ENCODE results near the gene ROBO2. TPM values are rescaled to one million over a fixed set of nuclear protein-coding genes. Genes with fewer than 3 reads are reported as not detected.

The ROBO2 gene
- total RNA-seq, 4 donors from 2014 or later, result 0.16 to 4.0 (median 1.3) TPM

DNA sequence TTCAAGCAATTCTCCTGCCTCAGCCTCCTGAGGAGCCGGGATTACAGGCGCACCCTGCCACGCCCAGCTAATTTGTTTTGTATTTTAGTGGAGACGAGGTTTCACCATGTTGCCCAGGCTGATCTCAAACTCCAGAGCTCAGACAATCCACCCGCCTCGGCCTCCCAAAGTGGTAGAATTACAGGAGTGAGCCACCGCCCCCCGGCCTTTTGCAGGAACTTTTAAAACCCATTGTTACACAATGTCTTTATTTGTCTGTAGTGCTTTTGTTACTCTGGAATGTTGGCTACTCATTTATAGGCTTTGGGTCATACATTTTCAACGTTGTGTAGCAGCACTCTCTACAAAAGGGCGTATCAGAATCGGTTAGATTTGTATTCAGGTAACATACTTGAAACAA lies 499.1 kb downstream of the ROBO2 start:
- TF ChIP-seq, protein P1, sequence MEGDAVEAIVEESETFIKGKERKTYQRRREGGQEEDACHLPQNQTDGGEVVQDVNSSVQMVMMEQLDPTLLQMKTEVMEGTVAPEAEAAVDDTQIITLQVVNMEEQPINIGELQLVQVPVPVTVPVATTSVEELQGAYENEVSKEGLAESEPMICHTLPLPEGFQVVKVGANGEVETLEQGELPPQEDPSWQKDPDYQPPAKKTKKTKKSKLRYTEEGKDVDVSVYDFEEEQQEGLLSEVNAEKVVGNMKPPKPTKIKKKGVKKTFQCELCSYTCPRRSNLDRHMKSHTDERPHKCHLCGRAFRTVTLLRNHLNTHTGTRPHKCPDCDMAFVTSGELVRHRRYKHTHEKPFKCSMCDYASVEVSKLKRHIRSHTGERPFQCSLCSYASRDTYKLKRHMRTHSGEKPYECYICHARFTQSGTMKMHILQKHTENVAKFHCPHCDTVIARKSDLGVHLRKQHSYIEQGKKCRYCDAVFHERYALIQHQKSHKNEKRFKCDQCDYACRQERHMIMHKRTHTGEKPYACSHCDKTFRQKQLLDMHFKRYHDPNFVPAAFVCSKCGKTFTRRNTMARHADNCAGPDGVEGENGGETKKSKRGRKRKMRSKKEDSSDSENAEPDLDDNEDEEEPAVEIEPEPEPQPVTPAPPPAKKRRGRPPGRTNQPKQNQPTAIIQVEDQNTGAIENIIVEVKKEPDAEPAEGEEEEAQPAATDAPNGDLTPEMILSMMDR (IDR thresholded peaks at IDR 0.05; ENCODE audit: low read depth), result no peak

DNA sequence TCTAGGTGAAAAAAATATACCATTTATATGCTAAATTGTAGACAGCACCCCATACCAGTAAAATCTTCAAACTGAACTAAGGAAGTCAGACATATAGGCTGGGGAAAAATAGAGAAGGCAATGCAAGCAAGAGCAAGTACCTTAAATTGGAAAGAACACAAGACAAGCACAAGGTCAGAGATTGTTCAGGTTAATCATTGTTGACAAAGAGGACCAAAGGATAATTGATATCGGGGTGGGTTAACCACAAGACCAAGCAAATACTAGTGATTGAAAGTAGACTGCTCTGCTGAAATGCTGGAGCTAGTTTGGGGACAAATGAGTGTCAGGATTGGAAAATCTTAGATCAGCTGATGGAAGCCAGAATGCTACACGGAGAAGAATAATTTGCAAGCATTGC lies 499.8 kb downstream of the ROBO2 start:
- TF ChIP-seq, protein P1 (IDR thresholded peaks at IDR 0.05; ENCODE audit: low read depth), result no peak

DNA sequence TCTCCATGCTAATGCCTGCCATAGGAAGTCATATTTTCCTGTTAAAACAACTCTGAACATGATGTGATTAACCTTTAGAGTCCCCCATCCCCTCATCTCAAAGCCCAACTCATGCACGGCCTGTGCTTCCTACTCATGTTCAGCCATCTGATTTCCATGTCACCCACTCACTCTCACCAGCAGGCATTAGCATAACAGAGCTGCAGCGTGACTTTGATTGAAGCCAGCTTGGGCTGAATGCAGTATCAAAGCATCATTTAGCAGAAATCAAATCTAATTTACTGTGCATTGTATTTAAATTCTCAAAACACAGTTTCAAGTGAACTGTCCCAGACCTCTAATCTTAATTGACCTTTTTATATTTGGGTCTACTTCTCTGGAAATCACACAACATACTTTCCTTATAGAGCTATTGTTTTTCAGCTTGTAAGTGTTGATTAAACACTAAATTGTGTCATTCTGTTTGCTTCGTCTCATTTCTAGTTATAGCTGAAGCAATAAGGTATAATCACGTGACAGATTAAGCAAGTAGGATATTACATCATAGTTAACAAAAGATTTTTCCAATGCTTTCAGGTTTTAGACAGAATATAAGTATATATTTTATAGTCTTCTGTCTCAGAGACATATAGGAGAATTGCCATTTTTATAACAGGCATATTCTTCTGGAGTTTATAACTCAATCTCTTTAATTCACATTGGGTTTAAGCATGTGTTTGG lies 501.5 kb downstream of the ROBO2 start:
- TF ChIP-seq, protein P1 (IDR thresholded peaks at IDR 0.05; ENCODE audit: low read depth), result no peak

DNA sequence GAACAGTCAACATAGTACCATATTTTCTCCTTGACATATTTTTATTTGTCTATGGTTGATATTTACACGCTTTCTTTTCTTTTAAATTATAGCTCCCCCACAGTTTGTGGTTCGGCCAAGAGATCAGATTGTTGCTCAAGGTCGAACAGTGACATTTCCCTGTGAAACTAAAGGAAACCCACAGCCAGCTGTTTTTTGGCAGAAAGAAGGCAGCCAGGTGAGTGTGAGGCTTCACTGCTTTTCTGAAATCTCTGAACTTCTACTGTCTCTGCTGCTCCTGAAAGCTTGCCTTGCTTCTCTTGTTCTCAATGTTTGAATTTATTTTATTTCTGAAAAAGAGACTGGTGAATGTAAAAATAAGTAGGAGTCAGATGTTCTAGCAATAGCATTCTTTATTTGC lies 506.3 kb downstream of the ROBO2 start:
- TF ChIP-seq, protein P1 (IDR thresholded peaks at IDR 0.05; ENCODE audit: low read depth), result no peak

DNA sequence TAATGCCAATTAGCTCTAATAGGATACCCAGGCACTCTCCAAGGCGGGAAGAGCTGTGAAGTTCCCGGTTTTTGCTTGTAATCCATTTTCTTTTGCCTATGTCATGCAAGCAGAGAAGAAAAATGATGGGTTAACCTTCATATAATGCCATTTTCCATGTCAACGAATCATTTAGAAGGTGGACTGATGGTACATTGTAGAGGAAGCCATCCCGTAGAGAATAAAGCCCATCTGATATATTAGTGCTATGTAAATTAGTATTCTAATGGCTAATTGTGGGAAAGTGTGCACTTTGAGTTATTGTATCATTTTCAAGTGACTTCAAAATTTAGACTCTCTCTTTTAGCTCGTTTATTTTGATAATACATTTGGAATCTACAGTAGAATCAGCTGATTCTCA lies 509.1 kb downstream of the ROBO2 start:
- TF ChIP-seq, protein P1 (IDR thresholded peaks at IDR 0.05; ENCODE audit: low read depth), result no peak

DNA sequence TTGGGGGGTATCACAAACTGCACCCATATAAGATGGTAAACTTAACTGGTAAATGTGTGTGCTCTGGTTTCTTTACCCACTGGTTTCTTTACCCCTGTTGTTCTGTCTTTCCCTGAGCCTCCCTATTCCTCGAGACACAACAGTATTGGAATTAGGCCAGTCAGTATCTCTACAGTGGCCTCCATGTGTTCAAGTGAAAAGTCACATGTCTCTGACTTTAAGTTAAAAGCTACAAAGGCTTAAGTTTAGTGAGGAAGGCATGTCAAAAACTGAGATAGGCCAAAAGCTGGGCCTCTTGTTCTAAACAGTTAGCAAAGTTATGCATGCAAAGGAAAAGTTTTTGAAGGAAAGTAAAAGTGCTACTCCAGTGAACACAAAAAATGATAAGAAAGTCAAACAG lies 513.3 kb downstream of the ROBO2 start:
- TF ChIP-seq, protein P1 (IDR thresholded peaks at IDR 0.05; ENCODE audit: low read depth), result no peak

DNA sequence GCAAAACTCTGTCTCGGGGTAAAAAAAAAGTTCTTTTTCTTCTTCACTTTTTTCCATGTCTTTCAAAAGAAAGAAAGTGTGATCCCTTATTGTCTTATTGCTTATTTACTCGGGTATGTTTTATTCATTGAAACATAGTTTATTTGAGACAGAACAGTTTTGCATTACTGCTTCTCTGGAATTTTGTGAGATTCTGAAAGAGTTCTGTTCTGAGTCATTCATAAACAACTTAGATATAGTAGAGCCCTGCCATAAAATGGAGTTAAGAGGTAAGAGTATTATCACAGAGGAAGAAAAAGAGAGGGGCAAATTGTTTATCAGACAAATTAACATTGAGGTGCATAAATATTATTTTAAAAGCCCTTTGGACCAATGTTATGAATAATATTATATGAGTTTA lies 522.2 kb downstream of the ROBO2 start:
- TF ChIP-seq, protein P1 (IDR thresholded peaks at IDR 0.05; ENCODE audit: low read depth), result no peak

Data from subcutaneous adipose tissue (tissue), 4 donors.